ENCODE data around the gene TACC2.

GRCh38 chr10:122089311-122090017, 100.5 kb downstream of the TACC2 start:
- TF ChIP-seq CTCF (conservative IDR thresholded peaks at IDR 0.05; ENCODE audit: low read length) (0 out of 2 replicates have a peak, but pooled peaks have one; percentile 14), EZH2phosphoT487 (IDR thresholded peaks at IDR 0.05; ENCODE audit: borderline replicate concordance, low read depth, low read length) (no peak)

All from OCI-LY7 (cell line).